Measurements from ENCODE around the gene HIVEP2.

- TF ChIP-seq POLR2A (IDR thresholded peaks at IDR 0.05) (no peak), CTCF (IDR thresholded peaks at IDR 0.05) (no peak)
Measured at GRCh38 chr6:142797159-142797558, 147.8 kb downstream of the HIVEP2 start.
